ENCODE data around the gene CNPY1. TPM values are rescaled to one million over a fixed set of nuclear protein-coding genes. Genes with fewer than 3 reads are reported as not detected.

Gene CNPY1
- total and polyA plus RNA-seq, 2 of the 8 experiments (the other 6 are each of a cell fraction or from before 2014, with no cell fraction given): not detected

DNA sequence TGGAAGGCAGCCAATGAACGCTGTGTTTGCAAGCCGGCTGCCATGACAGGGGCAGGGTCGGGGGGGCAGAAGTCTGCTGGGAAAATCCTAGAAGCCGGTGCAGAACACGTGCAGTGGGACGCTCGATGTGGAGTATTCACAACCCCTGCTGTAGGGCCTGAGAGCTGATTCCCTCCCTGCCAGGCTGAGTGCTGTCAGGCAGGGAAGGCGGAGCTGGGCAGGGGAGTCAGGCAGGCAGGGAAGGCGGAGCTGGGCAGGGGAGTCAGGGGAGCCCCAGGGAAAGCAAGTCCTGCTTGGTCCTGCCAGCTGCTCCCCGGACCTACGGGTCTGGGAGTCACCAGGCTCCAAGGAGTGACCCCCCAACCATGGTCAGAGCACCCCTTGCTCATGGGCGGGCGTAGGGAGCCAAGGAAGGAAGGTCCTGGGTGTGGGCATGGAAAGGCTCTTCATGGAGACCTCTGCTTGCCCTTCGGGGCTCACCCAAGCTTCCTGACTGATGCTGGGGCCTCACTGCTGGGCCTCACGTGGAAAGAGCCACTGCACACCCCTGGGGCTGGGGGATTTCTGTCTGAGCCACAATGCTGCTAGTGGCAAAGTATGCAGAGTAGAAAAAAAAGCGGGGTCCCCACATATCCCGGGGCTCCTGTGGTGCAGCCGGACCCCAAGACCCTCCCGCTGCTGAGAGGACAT is 4.2 kb downstream of the CNPY1 start:
- Histone ChIP-seq H3K9me3 (ENCODE audit: insufficient read depth in 2 of 2, low read depth in 1 of 2, low read length in 1 of 2) (no peaks in the 10 kb centered on the region), H2AFZ (ENCODE audit: low read length) (no peak overlapping the region), H4K8ac (ENCODE audit: extremely low read depth, insufficient read depth, low read length) (no peak overlapping the region), H3K14ac (ENCODE audit: insufficient read length) (no peak overlapping the region), H4K5ac (ENCODE audit: insufficient read length, low read depth, low read length) (no peak overlapping the region), H2BK15ac (ENCODE audit: low read length) (no peak overlapping the region), H3K79me1 (ENCODE audit: low read depth, low read length) (no peaks in the 10 kb centered on the region), H2BK5ac (ENCODE audit: low read depth, low read length) (no peak overlapping the region), H3K23ac (ENCODE audit: insufficient read length) (no peak overlapping the region), H4K20me1 (replicated peaks in 1 of 2; ENCODE audit: control insufficient read depth in 1 of 2, insufficient read depth in 2 of 2, low read length in 2 of 2) (no peaks in the 10 kb centered on the region), H3K27me3 (replicated peaks in 1 of 4; ENCODE audit: control insufficient read depth in 3 of 4, extremely low read depth in 1 of 4, insufficient read depth in 3 of 4, low read length in 3 of 4) (peaks cover 0 to 9% (median under 1%) of the 10 kb centered on the region in 4 experiments; a peak in 2 of 7 replicates), H3K27ac (ENCODE audit: low read depth, low read length) (no peak overlapping the region), H3K4me3 (ENCODE audit: extremely low read depth in 1 of 4, insufficient read depth in 2 of 4, low read depth in 3 of 4, low read length in 4 of 4) (no peak overlapping the region), H3K4me2 (ENCODE audit: insufficient read depth in 1 of 2, low read depth in 2 of 2, low read length in 2 of 2) (no peak overlapping the region), H3K23me2 (ENCODE audit: low read depth, low read length) (no peaks in the 10 kb centered on the region), H3K18ac (ENCODE audit: extremely low read depth, low read length) (no peak overlapping the region), H3K36me3 (ENCODE audit: control insufficient read depth in 2 of 4, insufficient read depth in 4 of 4, low read length in 3 of 4) (no peaks in the 10 kb centered on the region), H3K9ac (replicated peaks in 1 of 4; ENCODE audit: extremely low read depth in 1 of 4, low read depth in 3 of 4, low read length in 3 of 4) (no peak overlapping the region), H2AK5ac (ENCODE audit: low read depth, low read length) (no peak overlapping the region), H2BK20ac (ENCODE audit: low read length) (no peak overlapping the region), H2BK120ac (replicated peaks; ENCODE audit: low read depth, low read length) (no peak overlapping the region), H2BK12ac (ENCODE audit: low read depth, low read length) (no peak overlapping the region), H4K91ac (replicated peaks; ENCODE audit: insufficient read length, low read length) (no peak overlapping the region), H3K79me2 (ENCODE audit: control insufficient read depth in 1 of 2, insufficient read depth in 2 of 2, low read length in 2 of 2) (no peaks in the 10 kb centered on the region), H3K4me1 (replicated peaks in 1 of 4; ENCODE audit: control insufficient read depth in 3 of 4, insufficient read depth in 4 of 4, low read length in 3 of 4) (0 out of 7 replicates have a peak, but pooled peaks cover 0 to 2% (median 0%) of the 10 kb centered on the region in 4 experiments), H3K56ac (replicated peaks; ENCODE audit: insufficient read length, low read depth, low read length) (no peak overlapping the region), H3K4ac (replicated peaks; ENCODE audit: insufficient read length, low read depth, low read length) (no peak overlapping the region)
- DNase-seq (ENCODE audit: low read depth in 1 of 2, low spot score in 2 of 2) (no peak), FAIRE-seq (no peak)
- POLR2A ChIA-PET (ENCODE audit: partially characterized antibody): no interaction called here
- CTCF ChIA-PET (ENCODE audit: partially characterized antibody): interaction anchor here (0.9 to 8.1 kb wide), 4 partner anchors 8 to 164 kb away, joined by 3 to 52 read pairs (median 6); no protein-coding TSS in a partner anchor
- 84% methylated on average over 19 of the region's 19 CpGs; no CpG with 5 or more reads in 1 of the 2 experiments for WGBS, 2 experiments (ENCODE audit: extremely low coverage in 1 of 2, insufficient coverage in 1 of 2, insufficient read length in 1 of 2, insufficient replicate concordance in 2 of 2, low coverage in 1 of 2, low lambda C conversion rate in 2 of 2, missing lambda C conversion rate in 1 of 2)
- TF ChIP-seq CEBPB (IDR thresholded peaks at IDR 0.05; ENCODE audit: low read depth, low read length): no peak
- no peak for TF ChIP-seq RFX5 (IDR thresholded peaks at IDR 0.05; ENCODE audit: borderline replicate concordance, low read depth, low read length)
- TF ChIP-seq ASH2L (IDR thresholded peaks at IDR 0.05; ENCODE audit: low read length): no peak
- no peak for TF ChIP-seq CBX8 (IDR thresholded peaks at IDR 0.05; ENCODE audit: borderline replicate concordance, low read depth, low read length)
- TF ChIP-seq SAP30 (IDR thresholded peaks at IDR 0.05; ENCODE audit: insufficient read depth, insufficient replicate concordance, low read length): no peak
- no peak for TF ChIP-seq YY1 (IDR thresholded peaks at IDR 0.05; ENCODE audit: low read depth, low read length)
- no peak for TF ChIP-seq CBX5 (IDR thresholded peaks at IDR 0.05; ENCODE audit: low read depth, low read length)
- no peak for TF ChIP-seq HDAC6 (IDR thresholded peaks at IDR 0.05; ENCODE audit: low read depth, low read length)
- no peak for TF ChIP-seq POU5F1 (IDR thresholded peaks at IDR 0.05; ENCODE audit: low read depth, low read length)
- TF ChIP-seq POLR2AphosphoS5 (IDR thresholded peaks at IDR 0.05; ENCODE audit: low read depth, low read length): no peak
- TF ChIP-seq TEAD4 (IDR thresholded peaks at IDR 0.05; ENCODE audit: low read depth, low read length): no peak
- no peak for TF ChIP-seq JUN (IDR thresholded peaks at IDR 0.05; ENCODE audit: low read depth, low read length)
- TF ChIP-seq GABPA (IDR thresholded peaks at IDR 0.05; ENCODE audit: borderline replicate concordance, insufficient read depth, low read length): no peak
- no peak for TF ChIP-seq MAFK (IDR thresholded peaks at IDR 0.05; ENCODE audit: low read depth, low read length)

All from H1 (cell line).